ENCODE results near the gene TBC1D4.

TBC1D4 gene

DNA sequence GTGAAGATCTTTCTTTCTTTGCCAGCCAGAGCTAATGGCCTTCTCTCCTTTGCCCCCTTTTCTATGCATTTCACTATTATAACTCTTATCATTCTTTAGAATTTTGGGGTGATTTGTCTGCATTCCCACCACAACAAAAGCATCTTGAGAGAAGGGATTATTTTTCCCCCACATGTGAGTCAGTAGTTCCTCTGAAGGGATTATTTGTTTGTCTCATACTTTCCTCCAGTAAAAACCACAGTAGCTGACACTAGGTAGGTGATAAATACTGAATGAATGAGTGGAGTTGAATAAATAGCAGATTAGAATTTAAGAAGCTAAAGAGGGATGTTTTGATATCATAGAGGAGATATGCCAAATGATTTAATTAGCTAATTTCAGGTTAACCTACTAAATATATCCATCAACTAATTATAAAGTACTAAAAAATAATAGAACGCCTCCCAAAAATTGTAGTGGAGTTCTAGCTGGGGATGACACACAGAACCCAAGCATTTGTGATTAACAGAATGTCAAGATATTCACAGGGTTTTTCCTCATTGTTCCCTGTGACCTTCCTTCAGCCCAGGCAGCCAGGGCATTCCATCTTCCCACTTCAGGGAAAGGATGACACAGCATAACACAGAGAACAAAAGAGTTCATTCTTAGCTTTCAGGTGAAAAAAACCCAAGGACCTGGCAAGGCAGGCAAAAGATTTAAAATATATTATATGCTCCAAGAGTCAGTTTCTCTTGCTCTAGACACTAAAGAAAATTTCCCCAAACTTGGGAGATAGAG lies 3.5 kb upstream of the TBC1D4 start:
- no peak for DNase-seq

DNA sequence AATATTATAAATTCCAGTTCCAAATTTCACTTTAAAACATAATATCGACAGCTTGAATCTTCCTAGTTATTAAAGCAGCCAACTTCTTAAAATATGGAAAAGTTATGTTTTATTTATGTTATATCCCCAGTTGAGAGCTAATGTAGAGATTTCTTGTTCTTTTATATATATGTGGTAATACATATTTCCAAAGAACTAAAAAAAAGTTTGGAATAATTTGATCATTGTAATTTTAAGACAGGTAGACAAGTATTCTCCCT lies 781 bp upstream of the TBC1D4 start:
- no peak for DNase-seq

DNA sequence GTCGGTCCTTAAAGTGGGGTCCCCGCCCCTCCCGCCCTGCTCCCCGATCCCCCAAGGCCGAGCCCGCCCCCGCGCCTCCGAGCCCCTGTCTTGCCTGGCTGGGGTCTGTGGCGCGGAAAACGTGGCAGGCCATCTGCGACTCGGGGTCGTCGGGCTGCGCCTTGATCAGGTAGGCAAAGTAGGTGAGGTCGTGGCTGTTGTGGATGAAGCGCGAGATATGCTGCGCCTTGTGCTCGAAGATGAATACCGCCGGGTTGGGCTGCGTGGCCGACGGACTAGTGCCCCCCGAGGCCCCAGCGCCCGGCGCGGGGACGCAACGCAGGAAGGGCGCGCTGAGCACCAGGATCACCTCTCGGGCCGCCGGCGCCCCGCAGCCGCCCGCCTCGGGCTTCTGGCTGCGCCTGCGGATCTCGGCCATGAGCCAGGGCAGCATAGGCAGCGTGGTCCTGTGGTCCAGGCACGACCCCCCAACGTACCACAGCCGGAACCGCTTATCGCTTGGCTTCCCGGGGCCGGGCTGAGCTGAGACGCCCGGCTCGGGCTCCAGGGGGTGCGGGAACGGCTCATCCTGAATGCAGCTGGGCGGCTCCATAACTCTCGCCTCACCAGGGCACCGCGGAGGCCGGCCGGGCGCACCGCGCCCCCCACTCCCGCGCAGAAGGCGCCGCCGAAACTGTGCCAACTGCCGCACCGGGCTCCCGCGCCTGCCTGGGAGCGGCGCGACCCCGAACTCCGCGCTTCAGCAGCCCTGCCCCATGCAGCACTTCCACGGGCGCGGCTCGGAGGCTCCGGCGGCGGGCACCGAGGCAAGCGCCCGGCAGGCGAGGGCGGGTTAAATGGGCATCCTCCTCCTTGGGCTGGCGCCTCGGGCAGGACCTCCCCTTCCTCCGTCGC lies 546 bp downstream of the TBC1D4 start:
- DNase-seq = no peak

GRCh38 chr13:75480671-75481175 lies 1.2 kb downstream of the TBC1D4 start:
- no peak for DNase-seq

- no peak for DNase-seq
Observed at GRCh38 chr13:75479102-75479740, 2.7 kb downstream of the TBC1D4 start.

DNA sequence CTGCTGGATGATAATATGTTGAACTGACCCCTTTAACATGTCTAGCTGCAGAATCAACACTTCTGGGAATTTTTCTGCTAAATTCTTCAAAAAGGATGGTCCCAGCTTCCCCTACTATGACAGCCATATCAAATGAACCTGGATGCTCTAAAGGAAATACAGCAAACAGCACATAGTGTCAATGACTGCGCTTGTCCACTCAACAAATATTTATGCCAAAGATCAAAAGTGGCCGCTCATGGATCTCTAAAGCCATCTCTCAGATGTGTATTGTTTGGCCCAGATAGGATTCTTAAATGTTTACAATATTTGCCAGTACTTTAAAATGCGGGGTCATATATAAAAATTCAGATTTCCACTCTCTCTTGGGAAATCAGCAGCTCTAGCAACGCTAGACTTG lies 3.3 kb downstream of the TBC1D4 start:
- no peak for DNase-seq

DNA sequence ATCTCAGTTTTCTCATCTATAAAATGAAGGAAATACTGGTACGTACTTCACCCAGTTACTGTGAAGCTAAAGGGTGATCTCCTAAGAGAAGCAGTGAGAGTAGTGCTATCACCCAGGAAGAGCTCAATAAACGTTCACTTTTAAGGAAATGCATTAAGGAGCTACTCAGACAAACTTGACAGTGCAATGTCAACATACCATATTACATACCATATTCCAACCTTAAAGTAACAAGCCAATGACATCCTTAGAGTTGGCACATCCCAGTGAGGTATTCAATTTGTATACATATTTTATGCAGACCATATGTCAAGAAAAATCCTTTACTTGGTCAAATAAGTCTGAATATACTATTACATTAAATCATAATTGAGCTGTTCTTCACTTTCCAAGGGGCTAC lies 7.0 kb downstream of the TBC1D4 start:
- DNase-seq = no peak

GRCh38 chr13:75473468-75473867 lies 8.5 kb downstream of the TBC1D4 start:
- no peak for DNase-seq

GRCh38 chr13:75470676-75471075 lies 11.3 kb downstream of the TBC1D4 start:
- DNase-seq = no peak

GRCh38 chr13:75469047-75469446 lies 12.9 kb downstream of the TBC1D4 start:
- no peak for DNase-seq

- no peak for DNase-seq
Observed at GRCh38 chr13:75468602-75469001, 13.4 kb downstream of the TBC1D4 start.

DNA sequence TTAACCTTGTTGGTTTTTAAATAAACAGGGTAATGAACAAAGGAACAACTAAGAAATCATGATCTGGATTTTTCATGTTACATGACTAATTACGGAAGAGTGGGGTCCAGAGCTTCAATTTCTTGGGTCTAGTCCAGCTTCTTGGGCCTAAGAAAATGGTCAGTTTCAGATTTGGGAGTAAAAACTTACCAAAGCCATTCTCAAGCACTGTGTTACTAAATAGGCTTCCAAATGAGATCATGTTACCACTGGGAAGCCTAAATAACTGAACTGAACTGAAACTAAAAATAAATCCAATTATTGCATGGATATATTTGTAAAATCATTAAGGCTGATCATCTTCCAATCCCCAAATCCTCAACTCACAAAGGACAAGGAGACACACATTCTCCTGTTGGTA lies 13.9 kb downstream of the TBC1D4 start:
- no peak for DNase-seq

GRCh38 chr13:75467040-75467728 lies 14.8 kb downstream of the TBC1D4 start:
- no peak for DNase-seq

GRCh38 chr13:75465236-75465635 lies 16.7 kb downstream of the TBC1D4 start:
- DNase-seq = no peak

GRCh38 chr13:75461314-75461713 lies 20.7 kb downstream of the TBC1D4 start:
- DNase-seq = no peak

DNA sequence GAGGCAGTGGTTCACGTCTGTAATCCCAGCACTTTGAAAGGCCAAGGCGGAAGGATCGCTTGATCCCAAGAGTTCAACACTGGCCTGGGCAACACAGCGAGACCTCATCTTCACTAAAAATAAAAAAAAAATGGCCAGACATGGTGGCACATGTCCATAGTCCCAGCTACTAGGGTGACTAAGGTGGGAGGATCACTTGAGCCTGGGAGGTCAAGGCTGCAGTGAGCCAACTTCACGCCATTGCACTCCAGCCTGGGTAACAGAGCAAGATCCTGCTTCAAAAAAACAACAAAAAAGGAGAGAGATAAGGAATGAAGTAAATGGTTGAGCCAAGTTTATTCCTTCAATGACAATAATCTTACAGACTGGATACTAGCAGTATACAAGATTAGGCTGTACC lies 21.3 kb downstream of the TBC1D4 start:
- no peak for DNase-seq

DNA sequence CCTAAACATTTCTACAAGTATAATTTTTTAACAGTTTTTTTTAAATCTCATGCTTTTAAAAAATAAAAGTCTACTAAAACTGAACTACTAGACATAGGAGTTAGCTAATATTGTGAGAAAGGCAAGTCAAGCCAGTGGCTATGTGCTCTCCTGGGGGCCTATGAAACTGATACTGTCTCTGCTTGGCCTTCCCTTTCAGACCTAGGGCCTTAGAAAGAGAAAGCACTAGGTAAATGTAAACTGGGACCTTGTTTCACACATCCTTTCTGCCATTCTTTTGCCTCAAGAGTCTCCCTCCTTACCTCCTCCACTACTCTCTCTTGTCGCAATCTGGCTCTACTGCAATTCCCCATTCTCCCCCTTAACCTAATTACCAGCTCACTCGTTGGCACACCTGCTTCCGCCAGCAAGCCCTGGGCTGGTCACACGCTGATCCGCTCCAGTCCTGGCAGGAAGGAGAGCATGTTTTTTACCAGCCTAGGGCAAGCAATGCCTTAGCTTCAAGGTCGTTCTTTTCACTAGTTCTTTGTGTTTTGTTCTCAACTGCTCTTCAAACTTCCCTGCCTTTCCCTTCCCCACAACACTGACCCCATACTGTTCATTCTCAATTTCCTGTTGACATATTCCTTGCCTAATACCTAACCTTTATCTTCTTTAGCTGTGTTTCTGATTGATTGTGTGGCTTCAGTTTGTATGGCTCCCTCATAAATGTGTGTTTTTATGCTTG lies 23.1 kb downstream of the TBC1D4 start:
- DNase-seq = no peak

GRCh38 chr13:75455962-75456361 lies 26.0 kb downstream of the TBC1D4 start:
- no peak for DNase-seq

DNA sequence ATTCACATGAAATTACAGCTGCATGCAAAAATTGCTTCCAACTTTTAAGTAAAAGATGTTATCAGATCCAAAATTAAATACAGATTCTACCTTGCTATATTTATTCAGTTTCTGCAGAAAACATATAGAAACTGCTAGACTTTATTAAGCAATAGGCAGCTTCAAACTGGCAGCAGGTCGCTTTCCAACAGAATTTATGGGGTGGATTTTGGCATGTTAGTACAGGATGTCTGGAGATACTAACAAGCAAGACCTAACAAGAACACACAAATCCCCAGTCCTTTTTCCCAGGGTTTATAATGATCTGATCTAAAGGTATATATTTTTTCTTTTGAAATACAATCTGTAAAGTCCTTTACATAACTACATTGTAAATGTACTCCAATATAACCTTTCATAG lies 27.5 kb downstream of the TBC1D4 start:
- DNase-seq = no peak

DNA sequence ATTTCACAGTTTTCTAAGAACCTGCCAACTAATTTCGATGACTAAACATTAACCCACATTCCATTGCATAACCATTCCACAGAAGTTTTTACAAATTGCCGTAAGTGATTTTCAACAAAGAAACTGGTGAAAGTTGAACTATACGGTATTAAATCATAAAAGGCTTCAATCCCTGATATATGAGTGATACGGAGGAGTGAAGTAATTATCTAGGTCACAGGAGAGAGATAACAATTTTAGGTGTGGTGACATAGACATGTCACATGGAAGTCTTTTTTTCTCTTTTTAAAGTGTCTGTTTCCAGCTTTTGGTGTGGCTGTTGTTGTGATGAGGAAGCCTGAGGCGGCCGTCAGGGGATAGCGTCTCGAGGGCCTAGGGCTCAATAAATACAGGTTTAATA lies 29.4 kb downstream of the TBC1D4 start:
- no peak for DNase-seq

DNA sequence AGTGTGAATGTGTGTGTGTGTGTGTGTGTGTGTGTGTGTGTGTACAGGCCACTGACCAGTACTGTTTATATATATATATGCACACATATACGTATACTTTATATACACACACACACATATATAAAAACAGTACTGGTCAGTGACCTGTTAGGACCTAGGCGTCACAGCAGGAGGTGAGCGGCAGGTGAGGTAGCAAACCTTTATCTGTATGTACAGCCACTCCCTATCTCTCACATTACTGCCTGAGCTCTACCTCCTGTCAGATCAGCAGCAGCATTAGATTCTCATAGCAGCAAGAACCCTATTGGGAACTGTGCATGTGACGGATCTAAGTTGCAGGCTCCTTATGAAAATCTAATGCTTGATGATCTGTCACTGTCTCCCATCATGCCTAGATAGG lies 34.5 kb downstream of the TBC1D4 start:
- DNase-seq = no peak

DNA sequence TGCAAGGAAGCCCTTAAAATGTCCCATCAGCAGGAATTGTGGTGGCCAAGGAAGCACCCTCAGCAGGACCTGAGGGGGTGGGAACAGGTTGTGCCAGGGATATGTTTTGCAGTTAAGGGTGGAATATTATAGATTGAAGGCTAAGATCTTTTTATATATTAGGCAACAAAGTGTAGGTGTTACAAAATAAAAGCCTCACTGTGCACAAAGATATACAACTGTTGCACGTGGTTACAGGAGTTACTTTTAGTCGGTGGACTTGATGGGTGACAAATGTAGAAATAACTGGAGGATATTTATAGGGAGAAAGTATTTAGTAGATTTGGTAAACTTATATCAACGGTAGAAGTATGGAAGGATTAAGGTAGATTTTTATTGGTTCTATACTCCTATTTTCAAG lies 35.1 kb downstream of the TBC1D4 start:
- DNase-seq = no peak

All from amniotic stem cell (primary cell).